ENCODE data around the gene MICALL2. TPM values are rescaled to one million over a fixed set of nuclear protein-coding genes. Genes with fewer than 3 reads are reported as not detected.

MICALL2 gene
- total and polyA plus RNA-seq, 7 experiments from 2014 or later, result 0.37 to 5.0 (median 2.3) TPM

- H3K4me3 ChIP-seq (ENCODE audit: low read length), result no peak overlapping the region
- H3K27ac ChIP-seq (ENCODE audit: low read depth, low read length), result no peak overlapping the region
- no peaks in the 10 kb centered on the region for H3K9me3 ChIP-seq (ENCODE audit: control insufficient read depth in 2 of 3, low read length in 3 of 3)
- H3K4me1 Mint-ChIP-seq, result peaks cover 0 to 6% (median 0%) of the 10 kb centered on the region in 7 donors
- H3K4me3 Mint-ChIP-seq, result no peak overlapping the region
- DNase-seq (no peak), ATAC-seq (no peak)
- ChIA-PET CTCF (no interaction called here), POLR2A (no interaction called here)
- H3K27me3 ChIP-seq (ENCODE audit: control insufficient read depth in 2 of 2, insufficient read depth in 2 of 2, low read length in 2 of 2), result peaks cover 0 to 3% of the 10 kb centered on the region in 2 donors
- H3K36me3 Mint-ChIP-seq, result peaks cover 0 to 6% (median 0%) of the 10 kb centered on the region in 5 donors
- H3K4me1 ChIP-seq (ENCODE audit: control insufficient read depth in 2 of 2, insufficient read depth in 2 of 2, low read length in 2 of 2), result no peaks in the 10 kb centered on the region
- intact Hi-C loops (cut with micrococcal nuclease), result no loop called here
- H3K27ac Mint-ChIP-seq, result no peak overlapping the region
- H3K27me3 Mint-ChIP-seq, result peaks cover 2 to 38% (median 28%) of the 10 kb centered on the region in 5 donors
- H3K9me3 Mint-ChIP-seq, result peaks cover 0 to 18% (median 6%) of the 10 kb centered on the region in 11 donors
- H3K36me3 ChIP-seq (ENCODE audit: control insufficient read depth in 2 of 3, insufficient read depth in 3 of 3, low read length in 3 of 3), result no peaks in the 10 kb centered on the region
Observed at GRCh38 chr7:1386623-1387220, 72.5 kb downstream of the MICALL2 start.

- Mint-ChIP-seq H3K4me1 (peaks cover 0 to 6% (median 0%) of the 10 kb centered on the region in 7 donors), H3K4me3 (no peak overlapping the region), H3K27me3 (peaks cover 2 to 35% (median 21%) of the 10 kb centered on the region in 5 donors), H3K9me3 (peaks cover 0 to 12% (median 2%) of the 10 kb centered on the region in 11 donors), H3K36me3 (peaks cover 0 to 6% (median 0%) of the 10 kb centered on the region in 5 donors), H3K27ac (no peak overlapping the region)
- H3K4me3 ChIP-seq (ENCODE audit: low read length), result no peak overlapping the region
- no peak overlapping the region for H3K27ac ChIP-seq (ENCODE audit: low read depth, low read length)
- ChIA-PET CTCF (no interaction called here), POLR2A (no interaction called here)
- DNase-seq (no peak), ATAC-seq (no peak)
- H3K36me3 ChIP-seq (ENCODE audit: control insufficient read depth in 2 of 3, insufficient read depth in 3 of 3, low read length in 3 of 3), result no peaks in the 10 kb centered on the region
- H3K27me3 ChIP-seq (ENCODE audit: control insufficient read depth in 2 of 2, insufficient read depth in 2 of 2, low read length in 2 of 2), result peaks cover 0 to 3% of the 10 kb centered on the region in 2 donors
- H3K9me3 ChIP-seq (ENCODE audit: control insufficient read depth in 2 of 3, low read length in 3 of 3), result no peaks in the 10 kb centered on the region
- intact Hi-C loops (cut with micrococcal nuclease), result no loop called here
- no peaks in the 10 kb centered on the region for H3K4me1 ChIP-seq (ENCODE audit: control insufficient read depth in 2 of 2, insufficient read depth in 2 of 2, low read length in 2 of 2)
Observed at GRCh38 chr7:1385809-1386622, 73.3 kb downstream of the MICALL2 start.

- CTCF ChIA-PET, result no interaction called here
- H3K4me1 Mint-ChIP-seq, result peaks cover 0 to 6% (median 0%) of the 10 kb centered on the region in 7 donors
- H3K4me3 Mint-ChIP-seq, result no peak overlapping the region
- POLR2A ChIA-PET, result no interaction called here
- peaks cover 0 to 3% of the 10 kb centered on the region in 2 donors for H3K27me3 ChIP-seq (ENCODE audit: control insufficient read depth in 2 of 2, insufficient read depth in 2 of 2, low read length in 2 of 2)
- H3K9me3 ChIP-seq (ENCODE audit: control insufficient read depth in 2 of 3, low read length in 3 of 3), result no peaks in the 10 kb centered on the region
- ATAC-seq (no peak), DNase-seq (no peak)
- H3K9me3 Mint-ChIP-seq, result peaks cover 0 to 7% (median under 1%) of the 10 kb centered on the region in 11 donors
- H3K27me3 Mint-ChIP-seq, result peaks cover under 1 to 28% (median 17%) of the 10 kb centered on the region in 5 donors
- no peaks in the 10 kb centered on the region for H3K4me1 ChIP-seq (ENCODE audit: control insufficient read depth in 2 of 2, insufficient read depth in 2 of 2, low read length in 2 of 2)
- intact Hi-C loops (cut with micrococcal nuclease), result no loop called here
- peaks cover 0 to 6% (median 0%) of the 10 kb centered on the region in 5 donors for H3K36me3 Mint-ChIP-seq
- no peaks in the 10 kb centered on the region for H3K36me3 ChIP-seq (ENCODE audit: control insufficient read depth in 2 of 3, insufficient read depth in 3 of 3, low read length in 3 of 3)
- H3K27ac Mint-ChIP-seq, result no peak overlapping the region
- H3K4me3 ChIP-seq (ENCODE audit: low read length), result no peak overlapping the region
- no peak overlapping the region for H3K27ac ChIP-seq (ENCODE audit: low read depth, low read length)
Observed at GRCh38 chr7:1385086-1385808, 74.0 kb downstream of the MICALL2 start.

Other genes starting within 250 kb of the MICALL2 start
- gene UNCX, start 226.6 kb downstream of the MICALL2 start, total RNA-seq, result not detected
- gene UNCX, start 226.6 kb downstream of the MICALL2 start, polyA plus RNA-seq, result not detected
- gene INTS1, start 44.9 kb upstream of the MICALL2 start, total RNA-seq, result 100 to 1,000 TPM in 4 of 5 experiments, 10 to 100 TPM in 1; 82.0 to 157 (median 111) TPM
- gene INTS1, start 44.9 kb upstream of the MICALL2 start, polyA plus RNA-seq, result 10 to 100 TPM; 15.1 to 41.6 TPM
- gene MAFK, start 71.2 kb upstream of the MICALL2 start, total RNA-seq, result 10 to 100 TPM; 28.5 to 90.1 (median 54.2) TPM
- gene MAFK, start 71.2 kb upstream of the MICALL2 start, polyA plus RNA-seq, result under 1 TPM; 0.38 to 0.46 TPM
- under 1 TPM in 1 of 5 experiments, not detected in 4; 0.05 TPM for gene TMEM184A, start 96.7 kb upstream of the MICALL2 start, total RNA-seq
- under 1 TPM in 1 of 2 donors, not detected in 1; 0.06 TPM for gene TMEM184A, start 96.7 kb upstream of the MICALL2 start, polyA plus RNA-seq
- gene PSMG3, start 110.6 kb upstream of the MICALL2 start, total RNA-seq, result 10 to 100 TPM; 12.1 to 31.8 (median 23.2) TPM
- 10 to 100 TPM; 57.2 to 57.9 TPM for gene PSMG3, start 110.6 kb upstream of the MICALL2 start, polyA plus RNA-seq
- under 1 TPM in 1 of 5 experiments, not detected in 4; 0.19 TPM for gene ELFN1, start 210.8 kb upstream of the MICALL2 start, total RNA-seq
- not detected for gene ELFN1, start 210.8 kb upstream of the MICALL2 start, polyA plus RNA-seq